Measurements from ENCODE around the gene NTN4. TPM values are rescaled to one million over a fixed set of nuclear protein-coding genes. Genes with fewer than 3 reads are reported as not detected.
A peak's percentile ranks its signal among the peaks of the same experiment; 100 is the strongest.

NTN4 gene
- polyA plus RNA-seq, 1 of the 3 experiments (the other 2 are of a cell fraction): 0.08 TPM

DNA sequence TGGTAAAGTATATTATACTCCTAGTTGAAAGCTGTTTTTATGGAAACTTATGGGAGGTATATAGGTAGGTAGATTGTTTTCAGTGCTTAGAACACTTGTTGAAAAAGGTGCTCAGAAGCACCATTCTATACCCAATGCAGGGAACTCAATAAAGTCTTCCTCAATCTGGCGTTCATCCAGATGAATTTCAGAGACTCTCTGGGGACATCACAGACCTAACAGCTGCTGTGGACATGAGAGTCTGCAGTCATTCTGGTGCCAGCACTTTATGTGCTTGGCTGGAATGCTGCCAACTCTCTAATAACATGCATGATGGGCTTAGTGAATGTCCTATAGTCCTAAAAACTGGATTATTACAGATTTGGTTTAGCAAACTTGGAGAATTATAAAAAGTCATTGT is 115.9 kb downstream of the NTN4 start (continued):
- TF ChIP-seq RAD21 (IDR thresholded peaks at IDR 0.05; ENCODE audit: low read length) (no peak), EP300 (IDR thresholded peaks at IDR 0.05; ENCODE audit: borderline replicate concordance in 1 of 2, low read depth in 1 of 2, low read length in 1 of 2) (peak in 1 of 2 experiments; percentile 55; a peak in 1 of 4 replicates), RXRA (IDR thresholded peaks at IDR 0.05; ENCODE audit: borderline replicate concordance, low read depth) (no peak), ELF1 (IDR thresholded peaks at IDR 0.05) (no peak)
- TF ChIP-seq, protein P1, sequence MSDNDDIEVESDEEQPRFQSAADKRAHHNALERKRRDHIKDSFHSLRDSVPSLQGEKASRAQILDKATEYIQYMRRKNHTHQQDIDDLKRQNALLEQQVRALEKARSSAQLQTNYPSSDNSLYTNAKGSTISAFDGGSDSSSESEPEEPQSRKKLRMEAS (IDR thresholded peaks at IDR 0.05; ENCODE audit: low read depth): no peak

DNA sequence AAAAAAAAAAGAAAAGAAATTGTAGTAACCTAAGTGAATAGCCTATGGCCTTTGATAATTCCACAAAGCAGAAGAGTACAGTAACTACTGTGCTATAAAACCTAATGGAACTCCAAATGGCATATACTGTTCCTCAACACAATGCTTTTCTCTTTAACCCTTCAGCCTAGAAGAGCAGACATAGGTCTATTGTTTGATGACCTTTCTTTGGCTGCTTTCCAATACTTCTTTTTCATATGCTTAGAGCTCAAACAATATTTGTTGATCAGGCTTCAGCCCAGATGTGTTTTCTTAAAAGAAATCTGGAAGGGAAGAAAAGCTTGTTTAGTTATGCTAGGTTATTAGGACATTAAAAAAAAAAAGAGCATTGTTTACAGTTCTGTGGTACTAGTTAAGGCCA is 116.4 kb downstream of the NTN4 start:
- POLR2A ChIA-PET: no interaction called here

DNA sequence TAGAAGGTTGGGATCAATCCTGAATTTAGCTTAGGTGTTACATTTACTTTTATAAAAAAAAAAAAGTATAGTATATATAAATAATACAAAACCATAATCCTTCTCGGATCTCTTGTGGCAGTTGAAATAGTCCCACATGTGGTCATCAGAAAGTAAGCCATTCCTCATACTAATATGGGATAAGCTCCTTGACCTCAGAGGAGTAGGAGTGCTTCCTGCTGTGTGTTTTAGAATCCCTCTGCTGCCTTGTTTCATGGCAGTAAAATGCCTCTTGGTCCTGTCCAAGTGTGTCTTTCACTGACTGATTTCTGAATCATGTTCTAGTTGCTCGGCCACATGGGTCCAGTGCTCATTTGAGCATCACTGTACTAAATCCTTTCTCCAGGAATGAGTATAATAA is 117.0 kb downstream of the NTN4 start:
- Histone ChIP-seq H3K27ac (ENCODE audit: low read depth in 2 of 2, low read length in 1 of 2) (no peak overlapping the region), H3K27me3 (ENCODE audit: insufficient read depth) (no peaks in the 10 kb centered on the region), H3K4me2 (no peak overlapping the region), H4K20me1 (ENCODE audit: insufficient read depth) (no peaks in the 10 kb centered on the region), H3K79me2 (ENCODE audit: insufficient read depth) (no peaks in the 10 kb centered on the region), H2AFZ (ENCODE audit: low read depth) (no peak overlapping the region), H3K4me3 (ENCODE audit: low read depth in 2 of 2, low read length in 1 of 2) (no peak overlapping the region), H3K9ac (no peak overlapping the region), H3F3A (replicated peaks; ENCODE audit: insufficient read depth) (no peaks in the 10 kb centered on the region), H3K9me2 (no peaks in the 10 kb centered on the region), H3K4me1 (ENCODE audit: control insufficient read depth in 1 of 2, insufficient read depth in 2 of 2, low read depth in 1 of 2, low read length in 1 of 2) (peaks cover 0 to 10% of the 10 kb centered on the region in 2 experiments; a peak in 3 of 4 replicates), H3K9me3 (no peaks in the 10 kb centered on the region), H3K36me3 (replicated peaks in 1 of 2; ENCODE audit: control insufficient read depth in 1 of 2, insufficient read depth in 2 of 2, low read length in 1 of 2) (no peaks in the 10 kb centered on the region)
- ChIA-PET POLR2A (no interaction called here), CTCF (interaction anchor here (1.5 to 1.6 kb wide), 2 partner anchors 12 to 99 kb away, joined by 5 to 6 read pairs; no protein-coding TSS in a partner anchor)
- TF ChIP-seq FOXJ3 (CRISPR knock-in tag; IDR thresholded peaks at IDR 0.05): no peak
- no peak for DNase-seq
- WGBS (ENCODE audit: low lambda C conversion rate): 50% methylated on average over 2 of the region's 2 CpGs

More for the DNA sequence above, 116.4 kb downstream of the NTN4 start:
- no peaks in the 10 kb centered on the region for H3K9me2 ChIP-seq
- no peaks in the 10 kb centered on the region for H3K9me3 ChIP-seq
- H2AFZ ChIP-seq (ENCODE audit: low read depth): no peak overlapping the region
- CTCF ChIA-PET: interaction anchor here (0.7 to 1.5 kb wide), 2 partner anchors 13 kb away, joined by 3 to 5 read pairs; no protein-coding TSS in a partner anchor
- no peaks in the 10 kb centered on the region for H3K27me3 ChIP-seq (ENCODE audit: insufficient read depth)
- H3K27ac ChIP-seq (ENCODE audit: low read depth in 2 of 2, low read length in 1 of 2): peak overlapping the region in 1 of 2 experiments; percentile 58; a peak in 2 of 4 replicates
- H3K4me2 ChIP-seq: no peak overlapping the region
- no peaks in the 10 kb centered on the region for H3K36me3 ChIP-seq (replicated peaks in 1 of 2; ENCODE audit: control insufficient read depth in 1 of 2, insufficient read depth in 2 of 2, low read length in 1 of 2)
- H3K4me3 ChIP-seq (ENCODE audit: low read depth in 2 of 2, low read length in 1 of 2): no peak overlapping the region
- no peak for TF ChIP-seq ELF1 (IDR thresholded peaks at IDR 0.05)
- H3K9ac ChIP-seq: no peak overlapping the region
- no peaks in the 10 kb centered on the region for H4K20me1 ChIP-seq (ENCODE audit: insufficient read depth)
- DNase-seq: no peak
- no peaks in the 10 kb centered on the region for H3K79me2 ChIP-seq (ENCODE audit: insufficient read depth)
- H3F3A ChIP-seq (replicated peaks; ENCODE audit: insufficient read depth): no peaks in the 10 kb centered on the region
- H3K4me1 ChIP-seq (ENCODE audit: control insufficient read depth in 1 of 2, insufficient read depth in 2 of 2, low read depth in 1 of 2, low read length in 1 of 2): peaks cover 0 to 10% of the 10 kb centered on the region in 2 experiments; a peak in 3 of 4 replicates

DNA sequence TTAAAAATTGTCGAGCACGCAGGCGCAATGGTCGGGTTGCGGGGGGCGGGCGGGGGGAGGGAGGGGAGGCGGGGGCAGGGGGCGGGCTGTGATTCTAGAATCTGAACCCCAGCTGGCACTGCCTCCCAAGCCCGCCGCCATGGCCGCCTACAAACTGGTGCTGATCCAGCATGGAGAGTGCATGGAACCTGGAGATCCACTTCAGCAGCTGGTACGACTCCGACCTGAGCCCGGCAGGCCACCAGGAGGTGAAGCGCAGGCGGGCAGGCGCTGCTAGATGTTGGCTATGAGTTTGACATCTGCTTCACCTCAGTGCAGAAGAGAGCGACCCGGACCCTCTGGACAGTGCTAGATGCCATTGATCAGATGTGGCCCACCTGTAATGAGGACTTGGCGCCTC is 118.4 kb downstream of the NTN4 start:
- Histone ChIP-seq H3K9me3 (no peaks in the 10 kb centered on the region), H3K9ac (no peak overlapping the region), H4K20me1 (ENCODE audit: insufficient read depth) (no peaks in the 10 kb centered on the region), H3K4me2 (no peak overlapping the region), H3K27me3 (ENCODE audit: insufficient read depth) (no peaks in the 10 kb centered on the region), H3K4me1 (ENCODE audit: control insufficient read depth in 1 of 2, insufficient read depth in 2 of 2, low read depth in 1 of 2, low read length in 1 of 2) (peaks cover 0 to 10% of the 10 kb centered on the region in 2 experiments; a peak in 3 of 4 replicates), H3K4me3 (ENCODE audit: low read depth in 2 of 2, low read length in 1 of 2) (no peak overlapping the region), H2AFZ (ENCODE audit: low read depth) (no peak overlapping the region), H3F3A (replicated peaks; ENCODE audit: insufficient read depth) (no peaks in the 10 kb centered on the region), H3K79me2 (ENCODE audit: insufficient read depth) (no peaks in the 10 kb centered on the region), H3K36me3 (replicated peaks in 1 of 2; ENCODE audit: control insufficient read depth in 1 of 2, insufficient read depth in 2 of 2, low read length in 1 of 2) (no peaks in the 10 kb centered on the region), H3K27ac (ENCODE audit: low read depth in 2 of 2, low read length in 1 of 2) (no peak overlapping the region), H3K9me2 (no peaks in the 10 kb centered on the region)
- WGBS (ENCODE audit: low lambda C conversion rate): 79% methylated on average over 15 of the region's 21 CpGs
- no peak for DNase-seq
- POLR2A ChIA-PET: no interaction called here
- CTCF ChIA-PET: interaction anchor here (1.6 kb wide), 1 partner anchor 97 kb away, joined by 6 read pairs; no protein-coding TSS in a partner anchor
- TF ChIP-seq, protein P2, sequence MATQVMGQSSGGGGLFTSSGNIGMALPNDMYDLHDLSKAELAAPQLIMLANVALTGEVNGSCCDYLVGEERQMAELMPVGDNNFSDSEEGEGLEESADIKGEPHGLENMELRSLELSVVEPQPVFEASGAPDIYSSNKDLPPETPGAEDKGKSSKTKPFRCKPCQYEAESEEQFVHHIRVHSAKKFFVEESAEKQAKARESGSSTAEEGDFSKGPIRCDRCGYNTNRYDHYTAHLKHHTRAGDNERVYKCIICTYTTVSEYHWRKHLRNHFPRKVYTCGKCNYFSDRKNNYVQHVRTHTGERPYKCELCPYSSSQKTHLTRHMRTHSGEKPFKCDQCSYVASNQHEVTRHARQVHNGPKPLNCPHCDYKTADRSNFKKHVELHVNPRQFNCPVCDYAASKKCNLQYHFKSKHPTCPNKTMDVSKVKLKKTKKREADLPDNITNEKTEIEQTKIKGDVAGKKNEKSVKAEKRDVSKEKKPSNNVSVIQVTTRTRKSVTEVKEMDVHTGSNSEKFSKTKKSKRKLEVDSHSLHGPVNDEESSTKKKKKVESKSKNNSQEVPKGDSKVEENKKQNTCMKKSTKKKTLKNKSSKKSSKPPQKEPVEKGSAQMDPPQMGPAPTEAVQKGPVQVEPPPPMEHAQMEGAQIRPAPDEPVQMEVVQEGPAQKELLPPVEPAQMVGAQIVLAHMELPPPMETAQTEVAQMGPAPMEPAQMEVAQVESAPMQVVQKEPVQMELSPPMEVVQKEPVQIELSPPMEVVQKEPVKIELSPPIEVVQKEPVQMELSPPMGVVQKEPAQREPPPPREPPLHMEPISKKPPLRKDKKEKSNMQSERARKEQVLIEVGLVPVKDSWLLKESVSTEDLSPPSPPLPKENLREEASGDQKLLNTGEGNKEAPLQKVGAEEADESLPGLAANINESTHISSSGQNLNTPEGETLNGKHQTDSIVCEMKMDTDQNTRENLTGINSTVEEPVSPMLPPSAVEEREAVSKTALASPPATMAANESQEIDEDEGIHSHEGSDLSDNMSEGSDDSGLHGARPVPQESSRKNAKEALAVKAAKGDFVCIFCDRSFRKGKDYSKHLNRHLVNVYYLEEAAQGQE (IDR thresholded peaks at IDR 0.05; ENCODE audit: low read depth, low read length): no peak
- TF ChIP-seq RFX5 (IDR thresholded peaks at IDR 0.05; ENCODE audit: low read length) (no peak), RAD21 (IDR thresholded peaks at IDR 0.05; ENCODE audit: low read length) (no peak), JUND (IDR thresholded peaks at IDR 0.05) (no peak), CHD2 (IDR thresholded peaks at IDR 0.05; ENCODE audit: low read length, partially characterized antibody) (no peak), MEF2A (IDR thresholded peaks at IDR 0.05; ENCODE audit: borderline replicate concordance, low read depth) (no peak)
- TF ChIP-seq, protein P3, sequence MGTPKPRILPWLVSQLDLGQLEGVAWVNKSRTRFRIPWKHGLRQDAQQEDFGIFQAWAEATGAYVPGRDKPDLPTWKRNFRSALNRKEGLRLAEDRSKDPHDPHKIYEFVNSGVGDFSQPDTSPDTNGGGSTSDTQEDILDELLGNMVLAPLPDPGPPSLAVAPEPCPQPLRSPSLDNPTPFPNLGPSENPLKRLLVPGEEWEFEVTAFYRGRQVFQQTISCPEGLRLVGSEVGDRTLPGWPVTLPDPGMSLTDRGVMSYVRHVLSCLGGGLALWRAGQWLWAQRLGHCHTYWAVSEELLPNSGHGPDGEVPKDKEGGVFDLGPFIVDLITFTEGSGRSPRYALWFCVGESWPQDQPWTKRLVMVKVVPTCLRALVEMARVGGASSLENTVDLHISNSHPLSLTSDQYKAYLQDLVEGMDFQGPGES (IDR thresholded peaks at IDR 0.05; ENCODE audit: low read depth, low read length): no peak
- TF ChIP-seq, protein P1 (IDR thresholded peaks at IDR 0.05; ENCODE audit: low read depth): no peak
- TF ChIP-seq, protein P4, sequence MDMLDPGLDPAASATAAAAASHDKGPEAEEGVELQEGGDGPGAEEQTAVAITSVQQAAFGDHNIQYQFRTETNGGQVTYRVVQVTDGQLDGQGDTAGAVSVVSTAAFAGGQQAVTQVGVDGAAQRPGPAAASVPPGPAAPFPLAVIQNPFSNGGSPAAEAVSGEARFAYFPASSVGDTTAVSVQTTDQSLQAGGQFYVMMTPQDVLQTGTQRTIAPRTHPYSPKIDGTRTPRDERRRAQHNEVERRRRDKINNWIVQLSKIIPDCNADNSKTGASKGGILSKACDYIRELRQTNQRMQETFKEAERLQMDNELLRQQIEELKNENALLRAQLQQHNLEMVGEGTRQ (IDR thresholded peaks at IDR 0.05; ENCODE audit: borderline replicate concordance, low read depth, low read length): no peak
